GM13976 (cell line): Measurements from ENCODE around the gene TWNK.

Source experiments
- DNase-seq: peaks from one replicate; pipeline ENCODE4 v3.0.0; 2012; ENCODE audit warnings: low spot score
- in situ Hi-C: fragments of 300-500 bp; cut with MboI; formaldehyde crosslinking; loops from one replicate; pipeline ENCODE4 v1.12.0; 2022; ENCODE audit warnings: low sequenced_read_pairs, mixed read lengths, inconsistent platforms; ENCODE audit not compliant: unreplicated experiment
- TF ChIP-seq, protein P1 (sequence below): IDR thresholded peaks from 2 replicates; pipeline ENCODE4 v1.5.1; 2012; ENCODE audit warnings: borderline replicate concordance, mild to moderate bottlenecking; ENCODE audit not compliant: insufficient read depth; ENCODE audit errors: extremely low read depth, missing control alignments, control extremely low read depth

Gene TWNK

GRCh38 chr10:100999742-101000126, 12.4 kb downstream of the TWNK start, which contains the start of gene LZTS2:
Gene LZTS2 (plus strand): TSS chr10:100999808. CDS start chr10:101002539, 2,731 bp downstream.
- in situ Hi-C loops, result no loop called here
- TF ChIP-seq, protein P1, sequence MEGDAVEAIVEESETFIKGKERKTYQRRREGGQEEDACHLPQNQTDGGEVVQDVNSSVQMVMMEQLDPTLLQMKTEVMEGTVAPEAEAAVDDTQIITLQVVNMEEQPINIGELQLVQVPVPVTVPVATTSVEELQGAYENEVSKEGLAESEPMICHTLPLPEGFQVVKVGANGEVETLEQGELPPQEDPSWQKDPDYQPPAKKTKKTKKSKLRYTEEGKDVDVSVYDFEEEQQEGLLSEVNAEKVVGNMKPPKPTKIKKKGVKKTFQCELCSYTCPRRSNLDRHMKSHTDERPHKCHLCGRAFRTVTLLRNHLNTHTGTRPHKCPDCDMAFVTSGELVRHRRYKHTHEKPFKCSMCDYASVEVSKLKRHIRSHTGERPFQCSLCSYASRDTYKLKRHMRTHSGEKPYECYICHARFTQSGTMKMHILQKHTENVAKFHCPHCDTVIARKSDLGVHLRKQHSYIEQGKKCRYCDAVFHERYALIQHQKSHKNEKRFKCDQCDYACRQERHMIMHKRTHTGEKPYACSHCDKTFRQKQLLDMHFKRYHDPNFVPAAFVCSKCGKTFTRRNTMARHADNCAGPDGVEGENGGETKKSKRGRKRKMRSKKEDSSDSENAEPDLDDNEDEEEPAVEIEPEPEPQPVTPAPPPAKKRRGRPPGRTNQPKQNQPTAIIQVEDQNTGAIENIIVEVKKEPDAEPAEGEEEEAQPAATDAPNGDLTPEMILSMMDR, result no peak
- no peak for DNase-seq

GRCh38 chr10:101000127-101000914, 13.0 kb downstream of the TWNK start:
- no peak for DNase-seq
- in situ Hi-C loops, result no loop called here
- TF ChIP-seq, protein P1, result no peak

DNA sequence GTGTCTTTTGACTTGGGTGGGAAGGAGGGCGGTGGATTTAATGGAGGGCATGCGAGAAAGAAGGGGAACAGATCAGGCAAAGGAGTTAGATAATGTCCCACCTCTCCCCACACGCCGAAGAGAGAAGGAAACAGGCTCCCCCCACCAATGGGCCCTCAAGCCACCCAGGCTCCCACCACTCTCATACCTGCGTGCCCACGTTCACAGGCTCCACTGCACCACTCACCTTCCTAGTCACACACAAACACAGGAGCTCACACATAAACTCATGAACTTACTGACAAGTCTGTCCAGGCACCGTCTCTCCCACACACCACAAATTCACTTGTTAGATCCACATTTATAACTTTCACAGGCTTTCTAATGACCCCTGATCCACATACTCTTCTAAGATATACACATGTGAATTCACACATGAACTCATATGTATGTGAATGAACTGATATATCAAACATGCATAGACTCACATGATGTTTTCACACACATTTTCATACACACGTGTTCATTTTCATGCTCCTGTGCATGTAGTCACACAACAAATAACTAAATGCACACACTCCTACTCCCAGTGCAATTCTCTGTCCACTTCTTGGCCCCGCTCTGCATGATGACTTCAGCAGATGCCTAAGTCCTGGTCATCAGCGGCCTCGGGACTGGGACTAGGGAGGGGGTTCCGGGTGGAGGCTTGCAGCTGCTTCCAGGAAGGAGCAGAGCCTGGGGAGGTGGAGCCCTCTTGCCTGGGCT, 13.7 kb downstream of the TWNK start:
- DNase-seq, result no peak
- TF ChIP-seq, protein P1, result no peak
- in situ Hi-C loops, result no loop called here

GRCh38 chr10:101001659-101002035, 14.3 kb downstream of the TWNK start:
- DNase-seq, result no peak
- TF ChIP-seq, protein P1, result no peak
- in situ Hi-C loops, result no loop called here

- in situ Hi-C loops, result no loop called here
- TF ChIP-seq, protein P1, result no peak
Observed at GRCh38 chr10:101002456-101002855, 15.1 kb downstream of the TWNK start.

GRCh38 chr10:101003639-101004206, 16.4 kb downstream of the TWNK start:
- TF ChIP-seq, protein P1, result no peak
- no peak for DNase-seq
- in situ Hi-C loops, result no loop called here

More at GRCh38 chr10:101002456-101002855, 15.1 kb downstream of the TWNK start:
- no peak for DNase-seq
